Neutrophil (primary cell): ENCODE data around the gene TBL1XR1.
"Not testable (repeated sequence)": the region's sequence is repeated elsewhere in the genome, so short reads cannot be mapped to it uniquely, and the experiment has no call there.

ENCODE experiments used
- H3K27ac ChIP-seq: fragments of 200-600 bp; sonication (generic); 2 replicates; pipeline ENCODE4 v1.5.1; 2016; ENCODE audit warnings: mild to moderate bottlenecking, moderate library complexity
- H3K27me3 ChIP-seq: fragments of 200-600 bp; sonication (generic); 2 replicates; pipeline ENCODE4 v1.6.0; 2016; ENCODE audit warnings: mild to moderate bottlenecking
- H3K36me3 ChIP-seq: fragments of 200-600 bp; sonication (generic); 2 replicates; pipeline ENCODE4 v1.5.1; 2017
- H3K4me1 ChIP-seq, 2 experiments: fragments of 200-600 bp in 1 of 2; sonication (generic) in 1 of 2; 1 replicate in 1 of 2; 2 replicates in 1 of 2; pipeline versions ENCODE4 v1.5.1 to v1.6.1; 2013 to 2016; ENCODE audit warnings: low read depth in 1 of 2, low read length in 1 of 2, mild to moderate bottlenecking in 1 of 2, moderate library complexity in 1 of 2; ENCODE audit not compliant: control insufficient read depth in 1 of 2, insufficient read depth in 1 of 2
- H3K4me3 ChIP-seq, 2 experiments: fragments of 200-600 bp in 1 of 2; sonication (generic) in 1 of 2; 1 replicate in 1 of 2; 2 replicates in 1 of 2; pipeline ENCODE4 v1.5.1; 2013 to 2016; ENCODE audit warnings: low read depth in 1 of 2, low read length in 1 of 2, mild to moderate bottlenecking in 1 of 2, moderate library complexity in 1 of 2
- H3K9me3 ChIP-seq: fragments of 200-600 bp; sonication (generic); 2 replicates; pipeline ENCODE4 v1.5.1; 2016
- CTCF ChIP-seq: fragments of 200-600 bp; sonication (generic); IDR thresholded peaks from 2 replicates; pipeline ENCODE4 v1.5.1; 2016; ENCODE audit warnings: antibody characterized with exemption

TBL1XR1 gene

GRCh38 chr3:177015881-177016280 is 181.4 kb downstream of the TBL1XR1 start:
- TF ChIP-seq CTCF = no peak
- Histone ChIP-seq H3K36me3 (peaks cover 19% of the 10 kb centered on the region), H3K27ac (no peak overlapping the region), H3K9me3 (no peaks in the 10 kb centered on the region), H3K27me3 (no peaks in the 10 kb centered on the region), H3K4me1 (no peaks in the 10 kb centered on the region), H3K4me3 (no peak overlapping the region)

GRCh38 chr3:177013681-177014280 is 183.5 kb downstream of the TBL1XR1 start:
- no peak for TF ChIP-seq CTCF
- H3K27ac ChIP-seq = no peak overlapping the region
- H3K4me3 ChIP-seq = no peak overlapping the region
- H3K36me3 ChIP-seq = peaks cover 14% of the 10 kb centered on the region
- H3K9me3 ChIP-seq = no peaks in the 10 kb centered on the region
- H3K4me1 ChIP-seq = no peaks in the 10 kb centered on the region
- no peaks in the 10 kb centered on the region for H3K27me3 ChIP-seq

- Histone ChIP-seq H3K4me3 (no peak overlapping the region), H3K4me1 (no peaks in the 10 kb centered on the region), H3K36me3 (no peaks in the 10 kb centered on the region), H3K9me3 (peaks cover 5% of the 10 kb centered on the region), H3K27ac (no peak overlapping the region), H3K27me3 (no peaks in the 10 kb centered on the region)
- no peak for TF ChIP-seq CTCF
These were observed 191.4 kb downstream of the TBL1XR1 start for GRCh38 chr3:177005718-177006405.

GRCh38 chr3:177000159-177000558 is 197.1 kb downstream of the TBL1XR1 start:
- not testable (repeated sequence) for H3K4me3 ChIP-seq, H3K27ac ChIP-seq, H3K27me3 ChIP-seq, H3K9me3 ChIP-seq, H3K4me1 ChIP-seq, H3K36me3 ChIP-seq

- TF ChIP-seq CTCF = no peak
- H3K27me3 ChIP-seq = no peaks in the 10 kb centered on the region
- no peaks in the 10 kb centered on the region for H3K9me3 ChIP-seq
- no peaks in the 10 kb centered on the region for H3K4me1 ChIP-seq
- H3K4me3 ChIP-seq = no peak overlapping the region
- no peaks in the 10 kb centered on the region for H3K36me3 ChIP-seq
- H3K27ac ChIP-seq = no peak overlapping the region
These were observed 201.3 kb downstream of the TBL1XR1 start for GRCh38 chr3:176995946-176996345.
